C4-2B (cell line): Measurements from ENCODE around the gene RHOA.
"Not testable (repeated sequence)": the region's sequence is repeated elsewhere in the genome, so short reads cannot be mapped to it uniquely, and the experiment has no call there.

Experiments used
- ZFX ChIP-seq: fragments of 450-650 bp; IDR thresholded peaks from 2 replicates; pipeline ENCODE4 v1.6.1; 2017
- TF ChIP-seq, protein P1 (sequence below): fragments of 450-650 bp; conservative IDR thresholded peaks from 2 replicates; pipeline ENCODE4 v1.5.1; 2017; ENCODE audit warnings: mild to moderate bottlenecking

DNA sequence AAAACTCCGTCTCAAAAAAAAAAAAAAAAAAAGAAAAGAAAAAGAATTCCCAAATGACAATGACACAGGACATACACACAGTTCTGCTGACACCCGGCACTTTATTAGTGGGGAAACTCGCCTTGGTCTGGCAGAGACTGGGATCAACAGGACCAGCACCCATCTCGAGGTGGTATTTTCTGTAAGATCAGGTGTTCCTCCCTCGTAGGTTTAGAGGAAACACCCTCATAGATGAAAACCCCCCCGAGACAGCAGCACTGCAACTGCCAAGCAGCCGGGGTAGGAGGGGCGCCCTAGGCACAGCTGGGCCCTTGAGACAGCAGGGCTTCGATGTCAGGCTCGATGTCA is 54.7 kb downstream of the RHOA start:
- TF ChIP-seq, protein P1, sequence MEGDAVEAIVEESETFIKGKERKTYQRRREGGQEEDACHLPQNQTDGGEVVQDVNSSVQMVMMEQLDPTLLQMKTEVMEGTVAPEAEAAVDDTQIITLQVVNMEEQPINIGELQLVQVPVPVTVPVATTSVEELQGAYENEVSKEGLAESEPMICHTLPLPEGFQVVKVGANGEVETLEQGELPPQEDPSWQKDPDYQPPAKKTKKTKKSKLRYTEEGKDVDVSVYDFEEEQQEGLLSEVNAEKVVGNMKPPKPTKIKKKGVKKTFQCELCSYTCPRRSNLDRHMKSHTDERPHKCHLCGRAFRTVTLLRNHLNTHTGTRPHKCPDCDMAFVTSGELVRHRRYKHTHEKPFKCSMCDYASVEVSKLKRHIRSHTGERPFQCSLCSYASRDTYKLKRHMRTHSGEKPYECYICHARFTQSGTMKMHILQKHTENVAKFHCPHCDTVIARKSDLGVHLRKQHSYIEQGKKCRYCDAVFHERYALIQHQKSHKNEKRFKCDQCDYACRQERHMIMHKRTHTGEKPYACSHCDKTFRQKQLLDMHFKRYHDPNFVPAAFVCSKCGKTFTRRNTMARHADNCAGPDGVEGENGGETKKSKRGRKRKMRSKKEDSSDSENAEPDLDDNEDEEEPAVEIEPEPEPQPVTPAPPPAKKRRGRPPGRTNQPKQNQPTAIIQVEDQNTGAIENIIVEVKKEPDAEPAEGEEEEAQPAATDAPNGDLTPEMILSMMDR: not testable (repeated sequence)
- not testable (repeated sequence) for TF ChIP-seq ZFX
